NK-92 (cell line): ENCODE data around the gene DOK5.

Source experiments
- DNase-seq: peaks from one replicate; lab custom pipeline; 2025; ENCODE audit not compliant: unreplicated experiment; lab: John Stamatoyannopoulos, UW

Gene DOK5

GRCh38 chr20:54608039-54608745 is 132.8 kb downstream of the DOK5 start:
- DNase-seq: no peak

DNA sequence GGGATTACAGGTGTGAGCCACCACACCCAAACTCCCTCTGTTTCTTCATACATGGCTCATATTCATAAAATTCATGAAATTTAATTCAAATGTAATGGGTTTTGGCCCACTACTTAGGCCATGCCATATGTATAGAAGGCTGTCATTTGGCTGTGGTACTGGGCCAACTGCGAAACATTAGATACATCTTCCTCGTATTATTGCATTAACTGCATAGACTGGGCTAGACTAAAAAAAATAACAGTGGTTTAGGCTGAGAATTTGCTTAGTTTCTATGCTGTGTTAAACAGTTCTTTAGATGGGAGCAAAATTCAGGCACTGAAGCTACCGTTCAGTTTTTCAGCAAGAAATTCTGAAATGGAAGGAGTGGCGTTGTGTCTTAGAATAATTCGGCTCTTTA is 133.6 kb downstream of the DOK5 start:
- no peak for DNase-seq

- DNase-seq: no peak
These were observed 136.5 kb downstream of the DOK5 start for GRCh38 chr20:54611708-54612412.

DNA sequence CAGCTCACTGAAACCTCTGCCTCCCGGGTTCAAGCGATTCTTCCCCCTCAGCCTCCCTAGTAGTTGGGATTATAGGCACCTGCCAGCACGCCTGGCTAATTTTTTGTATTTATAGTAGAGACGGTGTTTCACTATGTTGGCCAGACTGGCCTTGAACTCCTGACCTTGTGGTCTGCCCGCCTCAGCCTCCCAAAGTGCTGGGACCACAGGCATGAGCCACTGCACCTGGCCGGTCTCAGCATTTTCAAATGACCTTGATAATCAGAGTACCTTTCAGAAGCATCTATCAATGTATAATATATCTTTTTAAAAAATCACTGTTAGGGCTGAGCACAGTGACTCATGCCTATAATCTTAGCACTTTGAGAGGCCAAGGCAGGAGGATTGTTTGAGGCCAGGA is 143.0 kb downstream of the DOK5 start:
- DNase-seq: no peak

DNA sequence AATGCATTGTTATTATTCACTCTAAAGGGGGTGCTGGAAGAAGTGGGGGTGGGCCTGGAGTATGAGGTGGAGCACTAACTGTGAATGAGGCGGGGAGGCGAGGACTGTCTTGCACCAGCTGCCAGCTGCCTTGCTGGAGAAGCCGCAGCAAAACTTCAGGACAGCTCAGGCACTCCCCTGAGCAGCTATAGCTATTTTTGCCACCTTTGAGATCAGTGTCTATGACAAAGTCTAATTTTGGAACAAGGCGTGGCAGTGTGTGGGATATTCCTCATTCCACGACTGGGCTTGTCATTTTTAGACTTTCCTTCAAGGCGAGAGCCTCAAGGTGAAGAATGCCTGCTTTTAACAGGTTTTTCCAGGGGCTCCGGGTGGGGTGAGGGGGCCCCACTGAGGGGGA is 143.8 kb downstream of the DOK5 start:
- DNase-seq: no peak

DNA sequence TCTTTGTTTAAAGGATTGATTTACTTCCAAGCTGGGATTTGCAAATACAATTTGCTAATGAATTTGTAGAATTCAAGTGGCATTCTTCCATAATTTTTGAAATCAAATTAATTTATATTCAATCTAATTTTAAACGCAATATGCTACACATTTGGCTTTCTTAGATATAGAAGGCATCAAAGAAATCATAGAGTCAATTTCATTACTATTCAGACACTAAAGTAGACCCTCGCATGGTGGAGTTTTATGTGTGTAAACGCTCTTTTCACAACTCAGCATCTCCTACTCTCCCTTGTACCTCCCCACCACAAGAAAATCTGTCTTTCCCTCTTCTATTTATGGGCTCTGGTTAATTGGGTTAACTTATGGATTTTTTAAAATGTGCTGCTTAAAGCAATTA is 144.3 kb downstream of the DOK5 start:
- DNase-seq: no peak

DNA sequence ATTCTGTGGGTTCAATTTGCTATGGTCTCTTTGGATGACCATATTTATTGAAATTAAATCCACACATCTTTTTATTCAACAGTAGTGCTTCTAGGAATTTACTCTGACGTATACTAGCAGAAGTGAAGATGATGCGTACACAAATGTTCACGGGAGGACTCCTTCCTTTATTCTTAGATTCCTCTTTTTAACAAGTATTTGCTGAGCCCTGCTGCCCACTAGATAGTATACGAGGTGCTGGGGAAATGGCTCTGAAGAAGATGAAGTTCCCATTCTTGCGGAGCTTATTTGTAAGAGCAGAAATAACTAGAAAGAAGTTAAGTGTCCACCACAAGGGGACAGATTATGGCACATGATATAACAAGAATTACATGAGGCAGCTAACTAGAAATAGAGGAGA is 145.2 kb downstream of the DOK5 start:
- no peak for DNase-seq

- no peak for DNase-seq
These were observed 147.2 kb downstream of the DOK5 start for GRCh38 chr20:54622333-54623295.

GRCh38 chr20:54623991-54624569 is 148.7 kb downstream of the DOK5 start:
- no peak for DNase-seq

- no peak for DNase-seq
These were observed 149.5 kb downstream of the DOK5 start for GRCh38 chr20:54624706-54625390.

- DNase-seq: no peak
These were observed 150.1 kb downstream of the DOK5 start for GRCh38 chr20:54625497-54625896.

GRCh38 chr20:54626126-54626525 is 150.7 kb downstream of the DOK5 start:
- no peak for DNase-seq

DNA sequence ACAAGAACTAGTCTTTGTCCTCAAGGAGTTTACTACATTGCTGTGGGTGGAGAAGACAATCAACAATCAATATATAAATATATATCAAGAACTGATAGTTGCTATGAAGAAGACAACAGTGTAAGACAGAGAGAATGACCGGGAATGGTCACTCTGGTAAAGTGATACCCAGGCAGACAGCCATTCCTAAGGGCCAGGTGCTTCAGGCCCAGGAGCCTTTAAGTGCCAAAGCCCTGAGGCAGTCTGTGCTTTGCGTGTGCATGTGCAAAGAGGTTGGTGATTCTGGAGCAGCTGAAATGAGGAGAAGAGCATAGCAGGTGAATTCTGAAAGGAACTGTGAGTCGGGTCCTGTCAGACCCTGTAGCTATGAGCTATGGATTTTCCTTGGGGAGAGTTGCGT is 154.2 kb downstream of the DOK5 start:
- no peak for DNase-seq

GRCh38 chr20:54630582-54630981 is 155.2 kb downstream of the DOK5 start:
- no peak for DNase-seq

DNA sequence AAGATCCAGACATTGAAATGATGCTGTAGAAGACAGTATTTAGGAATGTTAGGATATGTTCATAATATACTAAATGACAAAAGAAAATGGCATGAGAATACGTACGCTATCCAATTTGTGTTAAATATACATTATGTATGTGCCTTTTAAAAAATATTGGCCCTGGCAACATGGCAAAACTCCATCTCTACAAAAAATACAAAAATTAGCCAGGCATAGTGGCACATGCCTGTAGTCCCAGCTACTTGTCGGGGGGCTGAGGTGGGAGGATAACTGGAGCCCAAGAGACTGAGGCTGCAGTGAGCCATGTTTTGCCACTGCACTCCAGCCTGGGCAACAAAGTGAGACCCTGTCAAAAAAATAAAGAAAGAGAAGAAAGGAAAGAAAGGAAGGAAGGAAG is 155.7 kb downstream of the DOK5 start:
- DNase-seq: no peak

GRCh38 chr20:54633374-54634355 is 158.3 kb downstream of the DOK5 start:
- DNase-seq: no peak

DNA sequence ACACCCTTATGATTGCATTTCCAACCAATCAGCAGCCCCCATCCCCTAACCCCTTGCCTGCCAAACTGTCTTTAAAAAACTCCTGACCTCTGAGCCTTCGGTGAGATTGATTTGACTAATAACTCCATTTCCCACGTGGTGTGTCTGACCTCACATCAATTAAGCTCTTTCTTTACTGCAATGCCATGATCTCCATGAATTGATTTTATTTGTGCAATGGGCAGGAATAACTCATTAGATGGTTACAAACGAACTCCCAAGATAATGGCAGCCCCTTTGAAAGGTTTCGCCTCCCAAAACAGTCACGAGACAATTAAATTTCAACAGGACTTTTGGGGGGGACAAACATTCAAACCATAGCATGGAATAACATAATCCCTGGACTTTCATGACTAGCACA is 161.2 kb downstream of the DOK5 start:
- DNase-seq: no peak

GRCh38 chr20:54639941-54640340 is 164.5 kb downstream of the DOK5 start:
- no peak for DNase-seq

GRCh38 chr20:54640800-54641199 is 165.4 kb downstream of the DOK5 start:
- no peak for DNase-seq
